Stimulated activated CD4-positive, alpha-beta T cell treated with anti-CD3 and anti-CD28 coated beads, Interleukin-4, amount 100 ng/mL, for 24 hours (primary cell): Measurements from ENCODE around the gene GPNMB.

ENCODE experiments used
- DNase-seq: peaks from one replicate; pipeline ENCODE4 v3.0.0-alpha.2; 2020

GPNMB gene

GRCh38 chr7:23232966-23233365 lies 13.6 kb upstream of the GPNMB start:
- DNase-seq = no peak

GRCh38 chr7:23234569-23235296 lies 11.8 kb upstream of the GPNMB start:
- DNase-seq = no peak

- DNase-seq = no peak
Observed at GRCh38 chr7:23235813-23236221, 10.8 kb upstream of the GPNMB start.

- no peak for DNase-seq
Observed at GRCh38 chr7:23237000-23237399, 9.6 kb upstream of the GPNMB start.

GRCh38 chr7:23238983-23239652 lies 7.5 kb upstream of the GPNMB start:
- DNase-seq = no peak

GRCh38 chr7:23239698-23240097 lies 6.9 kb upstream of the GPNMB start:
- DNase-seq = no peak

GRCh38 chr7:23242321-23242720 lies 4.3 kb upstream of the GPNMB start:
- no peak for DNase-seq

GRCh38 chr7:23242935-23243334 lies 3.6 kb upstream of the GPNMB start:
- DNase-seq = no peak

- DNase-seq = no peak
Observed at GRCh38 chr7:23247046-23247602, 549 bp downstream of the GPNMB start.

GRCh38 chr7:23247603-23248335 lies 1.2 kb downstream of the GPNMB start:
- DNase-seq = no peak

GRCh38 chr7:23249486-23249885 lies 2.9 kb downstream of the GPNMB start:
- DNase-seq = no peak

- DNase-seq = no peak
Observed at GRCh38 chr7:23254051-23254681, 7.6 kb downstream of the GPNMB start.

- DNase-seq = no peak
Observed at GRCh38 chr7:23256731-23257130, 10.2 kb downstream of the GPNMB start.

GRCh38 chr7:23260371-23260770 lies 13.8 kb downstream of the GPNMB start:
- DNase-seq = no peak

GRCh38 chr7:23261843-23262452 lies 15.4 kb downstream of the GPNMB start:
- DNase-seq = peak; percentile 64

GRCh38 chr7:23264916-23265458 lies 18.4 kb downstream of the GPNMB start:
- no peak for DNase-seq

GRCh38 chr7:23266918-23267317 lies 20.3 kb downstream of the GPNMB start:
- DNase-seq = no peak

GRCh38 chr7:23267357-23267756 lies 20.8 kb downstream of the GPNMB start:
- DNase-seq = no peak

- DNase-seq = no peak
Observed at GRCh38 chr7:23268167-23268566, 21.6 kb downstream of the GPNMB start.

GRCh38 chr7:23268746-23269145 lies 22.2 kb downstream of the GPNMB start:
- no peak for DNase-seq

GRCh38 chr7:23272275-23272674 lies 25.7 kb downstream of the GPNMB start:
- no peak for DNase-seq

- DNase-seq = peak; percentile 92
Observed at GRCh38 chr7:23273141-23273599, 26.6 kb downstream of the GPNMB start.
